ENCODE data around the gene WNT7A.

DNA sequence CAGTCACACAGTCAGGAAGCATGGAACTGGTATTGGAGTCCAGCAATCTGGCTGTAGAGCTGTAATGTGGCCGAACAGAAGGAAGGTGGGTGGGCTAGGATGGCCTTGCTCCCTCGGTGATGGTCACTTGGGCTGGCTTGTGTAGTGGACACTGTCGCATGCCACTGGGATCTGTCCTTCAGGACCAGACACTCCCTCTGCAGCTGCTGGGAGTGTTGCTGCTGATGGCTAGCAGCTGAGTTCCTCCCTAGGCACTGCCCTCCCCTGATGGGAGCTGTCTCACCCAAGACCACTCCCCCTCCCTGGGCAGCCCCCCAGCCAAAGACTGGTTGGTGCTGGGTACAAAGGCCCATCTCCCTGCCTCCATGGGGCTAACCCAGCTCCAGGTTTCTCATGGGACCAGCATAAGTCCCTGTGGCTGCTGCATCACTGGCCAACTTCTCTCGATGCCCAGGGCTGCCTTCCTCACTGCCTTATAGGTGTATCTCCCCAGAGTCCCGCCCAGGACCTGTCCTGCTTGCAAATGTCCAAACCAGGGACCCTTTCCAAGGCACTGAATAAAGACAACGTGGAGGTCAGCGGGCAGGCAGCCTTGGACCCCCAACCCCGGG lies 48.4 kb downstream of the WNT7A start:
- no peak for TF ChIP-seq TAF1 (IDR thresholded peaks at IDR 0.05; ENCODE audit: low read depth, low read length)
- no peak for TF ChIP-seq POU2F2 (IDR thresholded peaks at IDR 0.05; ENCODE audit: low read depth, low read length)
